HepG2 (cell line): ENCODE data around the gene VWA1. TPM values are rescaled to one million over a fixed set of nuclear protein-coding genes. Genes with fewer than 3 reads are reported as not detected.

ENCODE experiments used
- ADNP ChIP-seq: sonication (generic); formaldehyde crosslinking; IDR thresholded peaks from 2 replicates; pipeline ENCODE4 v1.4.0; 2020; ENCODE audit warnings: missing genetic modification reagents
- DNMT3B ChIP-seq: conservative IDR thresholded peaks from 2 replicates; pipeline ENCODE4 v1.6.1; 2016; ENCODE audit warnings: missing biosample characterization, control low read depth
- HDAC1 ChIP-seq: sonication (generic); formaldehyde crosslinking; IDR thresholded peaks from 2 replicates; pipeline ENCODE4 v1.5.1; 2020; ENCODE audit warnings: mild to moderate bottlenecking, missing genetic modification reagents
- KDM2A ChIP-seq: sonication (generic); formaldehyde crosslinking; IDR thresholded peaks from 2 replicates; pipeline ENCODE4 v1.4.0; 2020; ENCODE audit warnings: low read depth, missing genetic modification reagents, borderline replicate concordance
- KMT2A ChIP-seq: sonication (generic); formaldehyde crosslinking; IDR thresholded peaks from 2 replicates; pipeline ENCODE4 v1.4.0; 2020; ENCODE audit warnings: missing genetic modification reagents
- MATR3 ChIP-seq: sonication (generic); formaldehyde crosslinking; IDR thresholded peaks from 2 replicates; pipeline ENCODE4 v1.4.0; 2020; ENCODE audit warnings: missing genetic modification reagents
- MIXL1 ChIP-seq: IDR thresholded peaks from 2 replicates; pipeline ENCODE4 v1.6.1; 2016
- MYC ChIP-seq: sonication (generic); formaldehyde crosslinking; IDR thresholded peaks from 2 replicates; pipeline ENCODE4 v1.9.0; 2021; ENCODE audit warnings: missing genetic modification reagents, borderline replicate concordance
- SIX4 ChIP-seq: sonication (generic); formaldehyde crosslinking; IDR thresholded peaks from 2 replicates; pipeline ENCODE4 v1.4.0; 2020; ENCODE audit warnings: missing genetic modification reagents
- TBX2 ChIP-seq: sonication (generic); formaldehyde crosslinking; IDR thresholded peaks from 2 replicates; pipeline ENCODE4 v1.5.0; 2020; ENCODE audit warnings: missing genetic modification reagents, mild to moderate bottlenecking, borderline replicate concordance
- ZNF124 ChIP-seq: sonication (generic); formaldehyde crosslinking; IDR thresholded peaks from 2 replicates; pipeline ENCODE4 v1.4.0; 2020; ENCODE audit warnings: missing genetic modification reagents
- ZNF644 ChIP-seq: IDR thresholded peaks from 2 replicates; pipeline ENCODE4 v1.6.1; 2016; ENCODE audit warnings: low read depth
- ZNF788 ChIP-seq: sonication (generic); formaldehyde crosslinking; IDR thresholded peaks from 2 replicates; pipeline ENCODE4 v1.5.0; 2020; ENCODE audit warnings: mild to moderate bottlenecking, missing genetic modification reagents, borderline replicate concordance
- ZNF878 ChIP-seq: sonication (generic); formaldehyde crosslinking; IDR thresholded peaks from 2 replicates; pipeline ENCODE4 v1.8.1; 2023; ENCODE audit warnings: mild to moderate bottlenecking, missing genetic modification reagents, moderate library complexity
- ZSCAN20 ChIP-seq: sonication (generic); formaldehyde crosslinking; IDR thresholded peaks from 2 replicates; pipeline ENCODE4 v1.4.0; 2020; ENCODE audit warnings: missing genetic modification reagents, mild to moderate bottlenecking, borderline replicate concordance
- polyA plus RNA-seq, 8 experiments: library from polyadenylated mRNA; depleted of rRNA in 3 of 8; stranded (reverse) in 7 of 8; unstranded in 1 of 8; fragments of >200 nt; fragmentation: Illumina TruSeq in 4 of 8; extraction: Trizol in 4 of 8; gene quantifications; 2 replicates each; pipeline versions ENCODE4 v1.2.1 to v1.2.3, GENCODE V29; 2011 to 2016; ENCODE audit warnings: low read depth in 4 of 8, missing spikeins in 1 of 8, mixed read lengths in 1 of 8; ENCODE audit not compliant: insufficient read depth in 1 of 8
- total RNA-seq, 5 experiments: library from RNA; depleted of rRNA; stranded (reverse); fragments of >200 nt; fragmentation: Illumina TruSeq; extraction: Trizol; gene quantifications; 2 replicates each; pipeline ENCODE4 v1.2.3, GENCODE V29; 2016; ENCODE audit warnings: low read depth in 1 of 5
- TF ChIP-seq, protein P1 (sequence below): sonication (generic); formaldehyde crosslinking; IDR thresholded peaks from 2 replicates; pipeline ENCODE4 v1.4.0; 2020; ENCODE audit warnings: low read depth, missing genetic modification reagents
- TF ChIP-seq, protein P2 (sequence below): IDR thresholded peaks from 2 replicates; pipeline ENCODE4 v1.6.1; 2012; ENCODE audit warnings: inconsistent platforms
- TF ChIP-seq, protein P3 (sequence below): sonication (generic); formaldehyde crosslinking; IDR thresholded peaks from 2 replicates; pipeline ENCODE4 v1.5.0; 2020; ENCODE audit warnings: missing genetic modification reagents
- TF ChIP-seq, protein P4 (sequence below): IDR thresholded peaks from 2 replicates; pipeline ENCODE4 v1.6.1; 2016; ENCODE audit warnings: low read depth, control low read depth
- TF ChIP-seq, protein P5 (sequence below): sonication (generic); formaldehyde crosslinking; IDR thresholded peaks from 2 replicates; pipeline ENCODE4 v1.5.0; 2020; ENCODE audit warnings: missing genetic modification reagents
- TF ChIP-seq, protein P6 (sequence below): IDR thresholded peaks from 2 replicates; pipeline ENCODE4 v1.6.1; 2016; ENCODE audit warnings: missing genetic modification reagents, missing compliant biosample characterization
- TF ChIP-seq, protein P7 (sequence below): IDR thresholded peaks from 2 replicates; pipeline ENCODE4 v1.6.1; 2016; ENCODE audit warnings: missing compliant biosample characterization, missing genetic modification reagents, borderline replicate concordance

The VWA1 gene
- total and polyA plus RNA-seq, 2 of the 13 experiments (the other 11 are each of a cell fraction or from before 2014, with no cell fraction given) = 40.9 to 57.5 TPM

DNA sequence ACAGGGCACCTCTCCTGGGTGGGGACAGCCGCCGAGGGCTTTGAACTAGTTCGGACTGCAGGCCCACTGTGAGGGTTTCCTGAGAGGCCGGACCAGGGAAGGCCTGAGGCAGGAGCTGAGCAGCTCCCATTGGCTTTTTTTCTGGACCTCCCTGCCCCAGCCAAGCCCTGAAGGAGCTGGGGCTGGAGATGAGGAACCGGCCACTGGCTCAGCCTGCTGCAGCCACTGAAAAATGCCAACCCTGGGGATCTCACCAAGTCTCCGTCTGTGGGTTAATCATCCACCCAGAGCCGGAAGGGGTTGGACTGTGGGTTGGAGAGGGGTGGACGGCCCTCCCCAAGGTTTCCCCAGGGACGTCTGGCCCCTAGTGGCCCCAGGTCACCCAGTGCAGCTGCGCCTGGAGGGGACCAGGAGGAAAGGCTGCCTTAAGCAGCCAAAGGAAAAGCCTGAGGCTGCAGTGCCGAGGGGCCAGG, 2.5 kb downstream of the VWA1 start (continued):
- TF ChIP-seq, protein P1, sequence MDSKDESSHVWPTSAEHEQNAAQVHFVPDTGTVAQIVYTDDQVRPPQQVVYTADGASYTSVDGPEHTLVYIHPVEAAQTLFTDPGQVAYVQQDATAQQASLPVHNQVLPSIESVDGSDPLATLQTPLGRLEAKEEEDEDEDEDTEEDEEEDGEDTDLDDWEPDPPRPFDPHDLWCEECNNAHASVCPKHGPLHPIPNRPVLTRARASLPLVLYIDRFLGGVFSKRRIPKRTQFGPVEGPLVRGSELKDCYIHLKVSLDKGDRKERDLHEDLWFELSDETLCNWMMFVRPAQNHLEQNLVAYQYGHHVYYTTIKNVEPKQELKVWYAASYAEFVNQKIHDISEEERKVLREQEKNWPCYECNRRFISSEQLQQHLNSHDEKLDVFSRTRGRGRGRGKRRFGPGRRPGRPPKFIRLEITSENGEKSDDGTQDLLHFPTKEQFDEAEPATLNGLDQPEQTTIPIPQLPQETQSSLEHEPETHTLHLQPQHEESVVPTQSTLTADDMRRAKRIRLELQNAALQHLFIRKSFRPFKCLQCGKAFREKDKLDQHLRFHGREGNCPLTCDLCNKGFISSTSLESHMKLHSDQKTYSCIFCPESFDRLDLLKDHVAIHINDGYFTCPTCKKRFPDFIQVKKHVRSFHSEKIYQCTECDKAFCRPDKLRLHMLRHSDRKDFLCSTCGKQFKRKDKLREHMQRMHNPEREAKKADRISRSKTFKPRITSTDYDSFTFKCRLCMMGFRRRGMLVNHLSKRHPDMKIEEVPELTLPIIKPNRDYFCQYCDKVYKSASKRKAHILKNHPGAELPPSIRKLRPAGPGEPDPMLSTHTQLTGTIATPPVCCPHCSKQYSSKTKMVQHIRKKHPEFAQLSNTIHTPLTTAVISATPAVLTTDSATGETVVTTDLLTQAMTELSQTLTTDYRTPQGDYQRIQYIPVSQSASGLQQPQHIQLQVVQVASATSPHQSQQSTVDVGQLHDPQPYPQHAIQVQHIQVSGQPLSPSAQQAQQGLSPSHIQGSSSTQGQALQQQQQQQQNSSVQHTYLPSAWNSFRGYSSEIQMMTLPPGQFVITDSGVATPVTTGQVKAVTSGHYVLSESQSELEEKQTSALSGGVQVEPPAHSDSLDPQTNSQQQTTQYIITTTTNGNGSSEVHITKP (CRISPR knock-in tag) = peak; percentile 62; the same call in 1 of the 2 replicates
- TF ChIP-seq ZSCAN20 (CRISPR knock-in tag) (no peak), TBX2 (CRISPR knock-in tag) (peak; percentile 69; the same call in 1 of the 2 replicates), MYC (peak; percentile 37; the same call in 1 of the 2 replicates), MIXL1 (CRISPR knock-in tag) (peak; percentile 65; the same call in 1 of the 2 replicates), ZNF644 (CRISPR knock-in tag) (no peak), ZNF124 (CRISPR knock-in tag) (peak; percentile 48; the same call in 1 of the 2 replicates), MATR3 (no peak), SIX4 (CRISPR knock-in tag) (no peak), KMT2A (CRISPR knock-in tag) (peak; percentile 65; the same call in 1 of the 2 replicates), DNMT3B (CRISPR knock-in tag) (0 out of 2 replicates have a peak, but pooled peaks have one; percentile 32), HDAC1 (peak; percentile 68), ADNP (CRISPR knock-in tag) (no peak), ZNF788 (peak; percentile 65; the same call in 1 of the 2 replicates), ZNF878 (CRISPR knock-in tag) (0 out of 2 replicates have a peak, but pooled peaks have one; percentile 22), KDM2A (CRISPR knock-in tag) (peak; percentile 72; the same call in 1 of the 2 replicates)
- TF ChIP-seq, protein P2, sequence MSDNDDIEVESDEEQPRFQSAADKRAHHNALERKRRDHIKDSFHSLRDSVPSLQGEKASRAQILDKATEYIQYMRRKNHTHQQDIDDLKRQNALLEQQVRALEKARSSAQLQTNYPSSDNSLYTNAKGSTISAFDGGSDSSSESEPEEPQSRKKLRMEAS = no peak
- TF ChIP-seq, protein P3, sequence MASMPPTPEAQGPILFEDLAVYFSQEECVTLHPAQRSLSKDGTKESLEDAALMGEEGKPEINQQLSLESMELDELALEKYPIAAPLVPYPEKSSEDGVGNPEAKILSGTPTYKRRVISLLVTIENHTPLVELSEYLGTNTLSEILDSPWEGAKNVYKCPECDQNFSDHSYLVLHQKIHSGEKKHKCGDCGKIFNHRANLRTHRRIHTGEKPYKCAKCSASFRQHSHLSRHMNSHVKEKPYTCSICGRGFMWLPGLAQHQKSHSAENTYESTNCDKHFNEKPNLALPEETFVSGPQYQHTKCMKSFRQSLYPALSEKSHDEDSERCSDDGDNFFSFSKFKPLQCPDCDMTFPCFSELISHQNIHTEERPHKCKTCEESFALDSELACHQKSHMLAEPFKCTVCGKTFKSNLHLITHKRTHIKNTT = no peak
- TF ChIP-seq, protein P4, sequence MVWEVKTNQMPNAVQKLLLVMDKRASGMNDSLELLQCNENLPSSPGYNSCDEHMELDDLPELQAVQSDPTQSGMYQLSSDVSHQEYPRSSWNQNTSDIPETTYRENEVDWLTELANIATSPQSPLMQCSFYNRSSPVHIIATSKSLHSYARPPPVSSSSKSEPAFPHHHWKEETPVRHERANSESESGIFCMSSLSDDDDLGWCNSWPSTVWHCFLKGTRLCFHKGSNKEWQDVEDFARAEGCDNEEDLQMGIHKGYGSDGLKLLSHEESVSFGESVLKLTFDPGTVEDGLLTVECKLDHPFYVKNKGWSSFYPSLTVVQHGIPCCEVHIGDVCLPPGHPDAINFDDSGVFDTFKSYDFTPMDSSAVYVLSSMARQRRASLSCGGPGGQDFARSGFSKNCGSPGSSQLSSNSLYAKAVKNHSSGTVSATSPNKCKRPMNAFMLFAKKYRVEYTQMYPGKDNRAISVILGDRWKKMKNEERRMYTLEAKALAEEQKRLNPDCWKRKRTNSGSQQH (CRISPR knock-in tag) = 0 out of 2 replicates have a peak, but pooled peaks have one; percentile 25
- TF ChIP-seq, protein P5, sequence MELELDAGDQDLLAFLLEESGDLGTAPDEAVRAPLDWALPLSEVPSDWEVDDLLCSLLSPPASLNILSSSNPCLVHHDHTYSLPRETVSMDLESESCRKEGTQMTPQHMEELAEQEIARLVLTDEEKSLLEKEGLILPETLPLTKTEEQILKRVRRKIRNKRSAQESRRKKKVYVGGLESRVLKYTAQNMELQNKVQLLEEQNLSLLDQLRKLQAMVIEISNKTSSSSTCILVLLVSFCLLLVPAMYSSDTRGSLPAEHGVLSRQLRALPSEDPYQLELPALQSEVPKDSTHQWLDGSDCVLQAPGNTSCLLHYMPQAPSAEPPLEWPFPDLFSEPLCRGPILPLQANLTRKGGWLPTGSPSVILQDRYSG = no peak
- TF ChIP-seq, protein P6, sequence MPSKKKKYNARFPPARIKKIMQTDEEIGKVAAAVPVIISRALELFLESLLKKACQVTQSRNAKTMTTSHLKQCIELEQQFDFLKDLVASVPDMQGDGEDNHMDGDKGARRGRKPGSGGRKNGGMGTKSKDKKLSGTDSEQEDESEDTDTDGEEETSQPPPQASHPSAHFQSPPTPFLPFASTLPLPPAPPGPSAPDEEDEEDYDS (CRISPR knock-in tag) = peak; percentile 96
- TF ChIP-seq, protein P7, sequence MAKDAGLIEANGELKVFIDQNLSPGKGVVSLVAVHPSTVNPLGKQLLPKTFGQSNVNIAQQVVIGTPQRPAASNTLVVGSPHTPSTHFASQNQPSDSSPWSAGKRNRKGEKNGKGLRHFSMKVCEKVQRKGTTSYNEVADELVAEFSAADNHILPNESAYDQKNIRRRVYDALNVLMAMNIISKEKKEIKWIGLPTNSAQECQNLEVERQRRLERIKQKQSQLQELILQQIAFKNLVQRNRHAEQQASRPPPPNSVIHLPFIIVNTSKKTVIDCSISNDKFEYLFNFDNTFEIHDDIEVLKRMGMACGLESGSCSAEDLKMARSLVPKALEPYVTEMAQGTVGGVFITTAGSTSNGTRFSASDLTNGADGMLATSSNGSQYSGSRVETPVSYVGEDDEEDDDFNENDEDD (CRISPR knock-in tag) = no peak
